NCI-H524 treated with DMSO at 0.1 percent for 48 hours (cell line): ENCODE results near the gene SLC11A1.

Experiments used
- DNase-seq: peaks from one replicate; lab custom pipeline; 2025; lab: John Stamatoyannopoulos, UW

SLC11A1 gene

DNA sequence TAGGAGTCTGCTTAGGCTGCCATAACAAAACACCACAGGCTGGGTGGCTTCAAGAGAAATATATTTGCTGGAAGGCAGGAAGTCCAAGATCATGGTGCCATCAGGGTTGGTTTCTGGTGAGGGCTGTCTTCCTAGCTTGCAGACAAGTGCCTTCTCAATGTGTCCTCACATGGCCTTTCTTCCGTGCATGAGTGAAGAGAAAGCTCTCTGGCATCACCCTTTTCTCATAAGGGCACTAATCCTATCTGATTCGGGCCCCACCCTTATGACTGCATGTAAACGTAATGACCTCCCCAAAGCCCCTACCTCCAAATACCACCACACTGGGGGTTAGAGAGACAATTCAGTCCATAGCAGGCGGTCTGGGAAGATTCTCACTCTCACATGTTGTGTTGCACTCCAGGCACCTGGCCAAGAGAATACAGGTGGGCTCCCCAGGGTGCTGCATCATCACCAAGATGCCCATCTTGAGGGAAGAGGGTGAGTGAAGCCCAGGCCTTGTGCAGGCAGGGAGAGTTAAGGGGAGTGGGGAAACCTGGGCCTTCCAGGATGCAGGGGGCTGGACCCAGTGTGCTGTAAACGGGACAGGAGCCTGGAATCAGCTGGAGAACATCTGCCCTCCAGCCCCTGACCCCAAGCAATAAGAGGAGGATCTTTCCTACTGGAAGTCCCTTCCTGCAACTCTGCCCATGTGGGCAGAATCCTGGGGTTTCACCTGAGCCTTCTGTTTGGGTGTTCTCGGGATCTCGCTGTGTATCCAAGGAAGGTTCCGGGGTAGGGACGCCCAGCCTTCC is 15.3 kb upstream of the SLC11A1 start:
- DNase-seq = no peak

DNA sequence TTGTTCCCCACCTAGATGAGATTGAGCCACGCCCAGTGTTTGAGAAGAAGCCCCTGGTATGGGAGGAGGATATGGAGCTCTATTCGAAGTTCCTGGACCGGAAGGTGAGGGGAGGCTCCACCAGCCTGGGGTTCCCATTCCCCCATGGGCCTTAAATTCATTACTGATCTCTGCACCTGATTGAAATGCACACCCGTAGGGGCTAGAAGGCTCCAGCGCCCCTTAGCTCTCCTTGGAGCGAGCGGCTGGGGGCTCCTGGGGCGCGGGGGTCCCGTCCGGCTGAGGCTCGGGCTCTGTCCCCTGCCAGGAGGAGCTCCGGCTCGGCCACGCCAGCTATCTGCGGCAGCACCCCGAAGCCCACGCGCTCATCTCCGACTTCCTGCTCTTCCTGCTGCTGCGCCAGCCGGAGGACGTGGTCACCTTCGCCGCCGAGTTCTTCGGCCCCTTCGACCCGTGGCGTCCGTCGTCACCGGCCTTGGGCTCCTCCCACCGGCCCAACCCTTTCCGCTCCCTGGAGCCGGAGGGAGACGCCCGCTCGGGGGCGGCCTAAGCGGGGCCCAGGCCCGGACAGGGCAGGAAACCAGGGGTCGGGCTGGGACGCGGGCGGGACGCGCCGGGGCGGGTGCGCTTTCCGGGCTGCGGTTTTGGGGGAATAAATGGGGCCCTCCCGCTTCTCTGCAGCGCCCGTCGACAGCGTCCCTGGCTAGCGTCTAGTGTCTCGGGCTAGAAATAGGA is 14.5 kb upstream of the SLC11A1 start:
- no peak for DNase-seq

DNA sequence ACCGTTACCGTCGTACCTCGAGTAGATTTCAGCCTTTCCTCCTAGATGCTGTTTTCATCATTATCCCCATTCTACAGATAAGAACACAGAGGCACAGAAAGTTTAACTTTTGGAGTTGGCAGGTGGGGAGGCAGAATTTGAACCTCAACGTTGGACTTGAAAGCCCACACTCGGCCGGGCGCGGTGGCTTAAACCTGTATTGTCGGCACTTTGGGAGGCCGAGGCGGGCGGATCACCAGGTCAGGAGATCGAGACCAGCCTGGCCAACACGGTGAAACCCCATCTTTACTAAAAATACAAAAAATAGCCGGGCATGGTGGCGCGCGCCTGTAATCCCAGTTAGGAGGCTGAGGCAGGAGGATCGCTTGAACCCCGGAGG is 13.9 kb upstream of the SLC11A1 start:
- DNase-seq = no peak

DNA sequence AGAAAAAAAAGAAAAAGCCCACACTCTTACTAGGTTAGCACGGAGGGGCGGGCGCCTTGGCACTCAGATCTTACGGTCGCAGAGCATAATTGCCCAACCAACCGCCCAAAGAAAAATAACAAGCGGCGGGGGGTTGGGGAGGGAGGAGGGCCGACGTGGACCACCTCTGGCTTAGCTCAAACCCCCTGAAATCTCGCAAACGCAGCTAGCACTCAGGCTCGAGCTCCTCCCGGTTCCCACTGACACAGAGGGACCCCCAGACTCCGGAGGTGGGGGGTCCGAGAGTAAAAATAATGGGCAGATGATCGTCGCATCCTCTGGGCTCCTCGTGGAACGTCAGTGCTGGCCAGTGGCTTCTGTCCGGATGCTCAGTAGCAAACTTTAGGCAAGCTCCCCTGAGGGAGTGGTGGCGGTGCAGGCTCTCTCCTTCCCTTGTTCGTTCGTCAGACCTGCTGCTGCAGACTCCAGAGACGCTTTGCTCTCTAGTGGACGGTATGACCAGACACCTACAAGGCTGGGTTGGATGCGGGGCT is 13.4 kb upstream of the SLC11A1 start:
- no peak for DNase-seq

DNA sequence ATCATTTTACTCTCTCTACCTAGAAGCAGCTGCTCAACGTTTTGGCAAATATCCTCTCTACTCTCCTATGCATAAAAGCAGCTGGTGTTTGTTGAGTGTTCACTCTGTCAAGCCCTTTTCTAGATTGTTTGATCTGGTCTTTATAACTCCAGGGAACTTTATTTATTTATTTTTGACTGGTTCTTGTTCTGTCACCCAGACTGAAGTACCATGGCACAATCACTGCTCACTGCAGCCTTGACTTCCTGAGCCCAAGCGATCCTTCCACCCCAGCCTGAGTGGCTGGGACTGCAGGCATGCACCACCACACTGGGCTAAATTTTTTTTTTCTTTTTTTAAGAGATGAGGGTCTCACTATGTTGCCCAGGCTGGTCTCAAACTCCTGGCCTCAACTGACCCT is 12.7 kb upstream of the SLC11A1 start:
- DNase-seq = no peak

DNA sequence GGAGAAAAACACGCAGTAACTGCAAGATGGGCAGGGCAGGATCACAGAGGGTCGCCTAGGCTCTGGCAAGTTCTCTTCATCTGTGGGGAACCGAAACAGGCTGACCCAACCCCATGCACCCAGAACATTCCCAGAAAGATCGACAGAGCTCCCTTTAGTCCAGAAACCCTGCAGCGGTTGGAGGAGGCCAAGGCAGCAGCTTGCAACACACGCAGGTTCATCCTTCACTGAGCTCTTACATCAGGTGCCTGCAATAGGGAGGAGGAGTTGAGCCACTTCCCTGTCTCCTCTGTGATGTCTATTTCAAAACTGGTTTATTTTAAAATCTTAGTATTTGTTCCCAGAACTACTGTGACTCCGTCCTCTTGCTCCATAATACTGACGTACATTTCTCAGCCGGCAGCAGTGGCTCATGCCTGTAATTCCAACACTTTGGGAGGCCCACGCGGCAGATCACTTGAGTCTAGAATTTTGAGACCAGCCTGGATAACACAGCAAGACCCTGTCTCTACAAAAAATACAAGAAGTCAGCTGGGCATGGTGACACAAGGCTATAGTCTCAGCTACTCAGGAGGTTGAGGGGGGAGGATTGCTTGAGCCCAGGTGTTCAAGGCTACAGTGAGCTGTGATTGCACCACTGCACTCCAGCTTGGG is 11.5 kb upstream of the SLC11A1 start:
- DNase-seq = no peak

DNA sequence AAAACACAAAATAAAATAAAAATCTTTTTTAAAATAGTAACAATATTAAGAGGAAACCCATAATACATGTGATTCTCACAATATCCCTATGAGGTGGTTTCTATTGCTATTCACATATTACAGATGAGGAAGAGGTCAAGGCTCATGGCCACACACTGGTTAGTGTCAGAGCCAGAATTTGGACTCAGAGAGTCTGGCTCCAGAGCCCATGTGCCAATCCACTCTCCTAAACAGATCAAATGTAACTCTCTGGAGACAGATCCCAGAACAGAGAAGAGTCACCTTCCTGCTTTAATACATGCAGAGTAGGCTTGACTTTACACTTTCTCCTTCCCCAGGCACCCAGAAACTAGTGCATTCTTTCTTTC is 10.1 kb upstream of the SLC11A1 start:
- DNase-seq = no peak

DNA sequence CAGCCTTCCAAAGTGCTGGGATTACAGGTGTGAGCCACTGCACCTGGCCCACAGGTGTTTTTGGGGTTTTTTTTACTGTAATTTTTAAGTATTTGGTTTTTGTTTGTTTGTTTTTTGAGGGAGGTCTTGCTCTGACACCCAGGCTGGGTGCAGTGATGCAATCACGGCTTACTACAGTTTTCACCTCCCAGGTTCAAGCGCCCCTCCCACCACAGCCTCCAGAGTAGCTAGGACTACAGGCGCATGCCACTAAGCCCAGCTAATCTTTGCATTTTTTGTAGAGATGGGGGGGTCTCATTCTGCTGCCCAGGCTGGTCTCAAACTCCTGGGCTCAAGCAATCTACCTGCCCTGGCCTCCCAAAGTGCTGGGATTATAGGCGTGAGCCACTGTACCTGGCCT is 7.3 kb upstream of the SLC11A1 start:
- DNase-seq = no peak

DNA sequence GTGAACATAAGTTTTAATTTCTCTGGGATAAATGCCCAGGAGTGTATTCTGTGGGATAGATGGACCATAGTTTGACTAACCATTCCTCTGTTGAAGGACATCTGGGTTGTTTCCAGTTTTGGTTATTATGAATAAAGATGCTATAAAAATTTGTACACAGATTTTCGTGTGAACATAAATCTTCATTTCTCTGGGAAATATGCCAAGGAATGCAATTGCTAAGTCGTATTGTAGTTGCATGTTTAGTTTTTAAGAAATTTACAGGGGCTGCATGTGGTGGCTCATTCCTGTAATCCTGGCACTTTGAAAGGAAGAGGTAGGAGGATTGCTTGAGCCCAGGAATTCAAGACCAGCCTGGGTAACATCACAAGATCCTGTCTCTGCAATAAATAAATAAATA is 6.9 kb upstream of the SLC11A1 start:
- no peak for DNase-seq

DNA sequence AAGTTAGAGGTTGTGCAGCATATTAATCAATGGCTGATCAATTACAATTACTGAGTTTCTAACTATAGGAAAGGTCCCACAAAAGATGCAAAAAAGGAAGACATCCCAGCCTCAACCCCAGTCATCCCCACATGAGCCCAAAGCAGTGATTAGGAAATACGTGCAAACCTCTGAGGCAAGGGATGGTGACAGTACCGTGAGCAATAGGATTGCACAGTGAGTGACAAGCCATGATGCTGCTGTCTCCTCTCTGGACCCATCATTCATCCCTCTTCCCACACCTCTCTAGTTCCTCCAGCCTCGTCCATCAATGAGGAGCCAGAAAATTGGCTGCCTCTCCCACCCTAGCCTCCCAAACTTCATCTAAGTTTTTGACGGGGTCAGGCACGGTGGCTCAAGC is 4.0 kb upstream of the SLC11A1 start:
- no peak for DNase-seq

DNA sequence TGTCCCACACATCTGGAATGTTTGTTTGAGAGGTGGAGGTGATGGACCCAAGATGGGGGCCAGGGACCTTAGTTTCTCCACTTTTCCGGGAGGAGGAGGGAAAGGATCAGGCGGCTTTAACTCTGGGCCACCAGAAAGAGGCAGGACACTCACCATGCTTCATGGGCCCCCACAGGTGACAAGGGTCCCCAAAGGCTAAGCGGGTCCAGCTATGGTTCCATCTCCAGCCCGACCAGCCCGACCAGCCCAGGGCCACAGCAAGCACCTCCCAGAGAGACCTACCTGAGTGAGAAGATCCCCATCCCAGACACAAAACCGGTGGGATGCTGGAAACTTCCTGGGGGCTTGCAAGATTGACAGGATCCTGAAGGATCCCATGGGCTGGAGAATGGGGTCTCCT is 712 bp downstream of the SLC11A1 start:
- DNase-seq = no peak

DNA sequence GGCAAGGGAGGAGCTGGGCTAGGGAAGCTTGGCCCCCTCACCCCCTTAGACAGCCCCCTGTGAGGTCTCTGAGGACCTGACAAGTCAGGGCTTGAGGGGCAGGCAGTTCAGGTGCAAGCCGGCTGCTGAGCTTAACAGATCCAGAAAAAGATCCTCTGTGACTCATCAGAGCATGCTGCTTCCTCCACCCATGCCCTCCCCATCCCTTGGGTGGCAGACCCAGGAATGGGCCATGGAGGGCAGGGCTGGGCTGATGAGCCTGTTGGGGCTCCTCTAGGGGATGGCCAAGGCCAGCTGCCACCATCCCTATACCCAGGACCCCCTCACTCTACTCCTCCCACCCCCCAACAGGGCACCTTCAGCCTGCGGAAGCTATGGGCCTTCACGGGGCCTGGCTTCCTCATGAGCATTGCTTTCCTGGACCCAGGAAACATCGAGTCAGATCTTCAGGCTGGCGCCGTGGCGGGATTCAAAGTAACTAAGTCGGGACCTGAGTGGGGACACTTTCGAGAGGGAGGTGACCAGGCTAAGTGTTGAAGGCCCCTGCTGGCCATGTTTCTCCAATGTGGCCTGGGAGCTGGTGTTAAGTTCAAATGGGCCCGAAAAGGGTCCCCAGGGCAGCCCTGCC is 1.9 kb downstream of the SLC11A1 start:
- no peak for DNase-seq

DNA sequence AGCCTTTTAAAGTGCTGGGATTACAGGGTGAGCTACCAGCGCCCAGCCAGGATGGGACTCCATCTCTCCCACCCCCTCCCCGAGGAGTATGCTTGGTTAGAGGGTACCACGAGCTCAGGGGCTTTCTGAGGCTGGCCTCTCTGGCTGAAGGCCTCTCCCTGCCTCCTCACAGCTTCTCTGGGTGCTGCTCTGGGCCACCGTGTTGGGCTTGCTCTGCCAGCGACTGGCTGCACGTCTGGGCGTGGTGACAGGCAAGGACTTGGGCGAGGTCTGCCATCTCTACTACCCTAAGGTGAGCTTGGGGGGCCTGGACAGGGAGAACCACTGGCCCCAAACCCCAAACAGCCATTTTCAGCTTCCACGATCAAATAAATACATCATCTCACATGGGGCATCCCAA is 2.9 kb downstream of the SLC11A1 start:
- no peak for DNase-seq

DNA sequence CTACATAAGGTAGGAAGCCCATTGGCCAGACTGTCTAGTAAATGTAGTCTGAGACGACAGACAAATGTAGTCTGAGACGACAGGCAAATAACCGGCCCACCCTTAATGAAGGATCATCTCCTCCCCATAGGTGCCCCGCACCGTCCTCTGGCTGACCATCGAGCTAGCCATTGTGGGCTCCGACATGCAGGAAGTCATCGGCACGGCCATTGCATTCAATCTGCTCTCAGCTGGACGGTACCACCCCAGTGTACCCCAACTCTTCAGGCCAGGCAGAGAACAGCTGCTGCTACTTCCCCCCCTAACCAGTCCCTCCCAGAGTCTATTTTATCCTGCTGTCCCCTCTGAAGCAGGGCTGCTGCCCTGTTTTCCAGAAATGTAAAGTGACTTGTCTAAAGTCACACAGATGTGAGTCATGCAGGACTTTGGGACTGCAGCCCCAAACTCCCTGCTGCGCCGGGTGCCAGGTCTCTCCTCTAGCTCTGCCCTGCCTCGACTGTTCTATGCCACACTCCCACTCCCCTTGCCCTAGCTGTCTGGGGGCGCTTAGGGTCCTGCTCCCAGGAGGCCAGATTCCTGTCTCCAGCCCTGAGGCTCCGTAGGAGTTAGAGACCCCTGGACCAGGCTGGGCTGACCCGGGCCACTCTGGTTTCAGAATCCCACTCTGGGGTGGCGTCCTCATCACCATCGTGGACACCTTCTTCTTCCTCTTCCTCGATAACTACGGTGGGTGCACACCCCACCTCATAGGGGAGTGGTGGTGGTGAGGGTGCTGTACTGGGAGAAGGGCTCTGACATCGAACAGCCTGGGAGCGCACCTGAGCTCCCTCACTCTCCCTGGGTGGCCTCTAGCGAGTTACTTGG is 4.7 kb downstream of the SLC11A1 start:
- no peak for DNase-seq

DNA sequence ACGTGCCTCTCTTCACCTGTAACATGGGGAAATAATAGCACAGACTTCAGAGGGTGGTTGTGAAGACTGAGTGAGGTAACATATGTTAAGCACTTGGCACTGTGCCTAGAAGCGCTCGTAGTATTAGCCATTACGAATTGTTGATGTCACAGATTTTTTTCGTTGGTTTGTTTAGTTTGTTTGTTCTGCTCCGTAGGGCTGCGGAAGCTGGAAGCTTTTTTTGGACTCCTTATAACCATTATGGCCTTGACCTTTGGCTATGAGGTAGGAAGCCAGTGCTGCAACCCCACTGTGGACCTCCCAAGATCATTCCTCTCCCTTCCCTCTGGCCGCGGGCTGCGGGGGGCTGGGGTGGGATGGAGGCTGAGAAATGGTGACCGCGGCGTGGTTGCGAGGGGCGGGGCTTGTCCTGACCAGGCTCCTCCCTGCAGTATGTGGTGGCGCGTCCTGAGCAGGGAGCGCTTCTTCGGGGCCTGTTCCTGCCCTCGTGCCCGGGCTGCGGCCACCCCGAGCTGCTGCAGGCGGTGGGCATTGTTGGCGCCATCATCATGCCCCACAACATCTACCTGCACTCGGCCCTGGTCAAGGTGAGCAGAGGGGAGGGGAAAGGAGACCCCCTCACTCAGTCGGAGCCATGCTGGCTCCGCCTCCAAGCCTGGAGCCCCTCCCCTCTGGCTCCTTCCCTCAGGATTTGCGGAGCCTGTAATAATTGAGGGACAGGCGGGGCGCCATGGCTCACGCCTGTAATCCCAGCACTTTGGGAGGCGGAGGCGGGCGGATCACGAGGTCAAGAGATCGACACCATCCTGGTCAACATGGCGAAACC is 5.5 kb downstream of the SLC11A1 start:
- DNase-seq = no peak

DNA sequence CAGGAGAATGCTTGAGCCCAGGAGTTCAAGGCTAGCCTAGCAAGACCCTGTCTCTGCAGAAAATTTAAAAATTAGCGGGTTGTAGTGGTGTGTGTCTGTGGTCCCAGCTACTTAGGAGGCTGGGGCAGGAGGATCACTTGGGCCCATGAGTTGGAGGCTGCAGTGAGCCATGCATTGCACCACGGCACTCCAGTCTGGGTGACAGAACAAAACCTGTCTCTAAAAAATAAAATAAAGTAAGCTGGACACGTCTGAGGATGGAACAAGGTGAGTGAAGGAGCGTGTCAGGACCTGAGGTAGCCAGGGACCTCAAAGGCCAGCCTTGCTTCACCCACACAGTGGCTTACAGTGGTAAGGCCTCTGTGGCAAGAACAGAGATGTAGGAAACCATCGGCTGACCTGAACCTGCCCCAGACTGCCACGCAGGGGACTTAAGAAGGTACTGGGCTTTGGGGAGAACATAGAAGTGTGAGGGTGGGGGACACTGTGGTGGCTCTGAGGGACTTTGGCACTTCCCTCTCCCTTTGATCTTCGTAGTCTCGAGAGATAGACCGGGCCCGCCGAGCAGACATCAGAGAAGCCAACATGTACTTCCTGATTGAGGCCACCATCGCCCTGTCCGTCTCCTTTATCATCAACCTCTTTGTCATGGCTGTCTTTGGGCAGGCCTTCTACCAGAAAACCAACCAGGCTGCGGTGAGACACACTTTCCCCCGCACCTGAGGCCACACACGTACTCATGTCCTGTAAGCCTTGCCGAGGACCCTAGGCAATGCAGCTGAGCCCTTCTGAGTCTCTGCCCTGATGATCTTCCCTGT is 7.5 kb downstream of the SLC11A1 start:
- DNase-seq = no peak

DNA sequence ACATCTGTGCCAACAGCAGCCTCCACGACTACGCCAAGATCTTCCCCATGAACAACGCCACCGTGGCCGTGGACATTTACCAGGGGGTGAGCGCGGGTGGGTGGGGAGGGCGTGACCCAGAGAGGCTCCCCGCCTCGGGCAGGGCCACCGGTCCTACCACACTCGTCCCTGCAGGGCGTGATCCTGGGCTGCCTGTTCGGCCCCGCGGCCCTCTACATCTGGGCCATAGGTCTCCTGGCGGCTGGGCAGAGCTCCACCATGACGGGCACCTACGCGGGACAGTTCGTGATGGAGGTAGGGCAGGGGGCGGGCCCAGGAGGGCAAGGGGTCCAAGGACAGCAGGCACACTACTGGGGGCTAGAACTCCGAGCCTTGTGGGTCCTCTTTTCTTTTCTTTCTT is 9.1 kb downstream of the SLC11A1 start:
- no peak for DNase-seq

DNA sequence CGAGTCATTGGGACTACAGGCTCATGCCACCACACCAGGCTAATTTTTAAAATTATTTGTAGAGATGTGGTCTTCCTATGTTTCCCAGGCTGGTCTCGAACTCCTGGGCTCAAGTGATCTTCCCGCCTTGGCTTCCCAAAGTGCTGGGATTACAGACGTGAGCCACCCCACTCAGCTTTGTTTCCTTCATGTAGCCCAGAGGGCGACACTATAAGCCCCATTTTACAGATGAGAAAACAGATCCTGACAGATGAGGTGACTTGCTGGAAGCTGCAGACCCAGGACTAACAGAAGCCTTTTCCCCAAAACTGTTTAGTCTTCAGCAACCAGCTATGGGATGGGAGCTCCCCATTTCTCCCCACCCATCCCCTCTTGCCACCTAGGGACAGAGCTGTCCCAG is 10.4 kb downstream of the SLC11A1 start:
- no peak for DNase-seq

DNA sequence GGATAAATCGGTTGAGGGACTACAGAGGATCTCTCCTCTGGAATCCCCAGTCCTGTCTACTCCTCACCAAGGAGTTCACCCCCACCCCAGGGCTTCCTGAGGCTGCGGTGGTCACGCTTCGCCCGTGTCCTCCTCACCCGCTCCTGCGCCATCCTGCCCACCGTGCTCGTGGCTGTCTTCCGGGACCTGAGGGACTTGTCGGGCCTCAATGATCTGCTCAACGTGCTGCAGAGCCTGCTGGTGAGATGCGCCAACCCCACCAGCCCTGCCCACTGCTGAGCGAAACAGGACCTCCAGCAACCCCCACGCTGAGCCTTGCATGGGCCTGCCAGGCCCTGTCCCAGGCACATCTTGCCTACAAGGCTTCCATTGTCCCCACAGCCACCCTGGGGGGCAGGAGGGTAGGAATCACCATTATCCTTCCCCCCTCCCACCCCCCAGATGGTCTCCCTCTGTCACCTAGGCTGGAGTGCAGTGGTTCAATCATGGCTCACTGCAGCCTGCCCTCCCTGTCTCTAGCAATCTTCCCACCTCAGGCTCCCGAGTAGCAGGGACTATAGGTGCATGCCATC is 10.9 kb downstream of the SLC11A1 start:
- no peak for DNase-seq
